Endodermal cell (in vitro differentiated cells): ENCODE results near the gene CES1. TPM values are rescaled to one million over a fixed set of nuclear protein-coding genes. Genes with fewer than 3 reads are reported as not detected.

Experiments
- DNase-seq: peaks from one replicate; pipeline ENCODE4 v3.0.0-alpha.2; 2017
- H3K27ac ChIP-seq: 2 replicates; pipeline ENCODE4 v1.5.1; 2013; ENCODE audit warnings: mild to moderate bottlenecking, low read depth, low read length, moderate library complexity
- H3K27me3 ChIP-seq: 2 replicates; pipeline ENCODE4 v1.6.1; 2013; ENCODE audit warnings: mild to moderate bottlenecking, low read length, moderate library complexity; ENCODE audit not compliant: insufficient read depth, control insufficient read depth, poor library complexity, severe bottlenecking
- H3K36me3 ChIP-seq: 2 replicates; pipeline ENCODE4 v1.7.0; 2013; ENCODE audit warnings: mild to moderate bottlenecking, low read length, moderate library complexity; ENCODE audit not compliant: control insufficient read depth, insufficient read depth
- H3K4me1 ChIP-seq: one replicate; pipeline ENCODE4 v1.7.0; 2013; ENCODE audit warnings: low read length; ENCODE audit not compliant: control insufficient read depth, insufficient read depth
- H3K4me3 ChIP-seq: 2 replicates; pipeline ENCODE4 v1.5.1; 2013; ENCODE audit warnings: mild to moderate bottlenecking, low read length, moderate library complexity
- H3K9ac ChIP-seq: 2 replicates; pipeline ENCODE4 v1.6.1; 2013; ENCODE audit warnings: mild to moderate bottlenecking, low read length, moderate library complexity; ENCODE audit not compliant: poor library complexity, severe bottlenecking; ENCODE audit errors: extremely low read depth
- H3K9me3 ChIP-seq: 2 replicates; pipeline ENCODE4 v1.6.1; 2013; ENCODE audit warnings: mild to moderate bottlenecking, low read length, moderate library complexity; ENCODE audit not compliant: control insufficient read depth
- H3K27ac Mint-ChIP-seq: 2 replicates; pipeline ENCODE4 v1.8.0; 2020; ENCODE audit warnings: mixed read lengths
- H3K27me3 Mint-ChIP-seq: 2 replicates; pipeline ENCODE4 v1.8.0; 2021; ENCODE audit warnings: mild to moderate bottlenecking, mixed read lengths; ENCODE audit not compliant: insufficient read depth
- H3K36me3 Mint-ChIP-seq: 2 replicates; pipeline ENCODE4 v1.8.0; 2020; ENCODE audit warnings: low read depth, mixed read lengths
- H3K4me1 Mint-ChIP-seq: 2 replicates; pipeline ENCODE4 v1.8.0; 2020; ENCODE audit warnings: mixed read lengths
- H3K4me3 Mint-ChIP-seq: 2 replicates; pipeline ENCODE4 v1.8.0; 2020; ENCODE audit warnings: mild to moderate bottlenecking, moderate library complexity, mixed read lengths
- H3K9me3 Mint-ChIP-seq: 2 replicates; pipeline ENCODE4 v1.8.0; 2020; ENCODE audit warnings: mild to moderate bottlenecking, mixed read lengths
- WGBS, 2 experiments: methylation state at CpG; one replicate each; pipeline versions ENCODE4 v1.1.5 to v1.1.7; 2013; ENCODE audit warnings: missing lambda C conversion rate in 2 of 2, mixed read lengths in 1 of 2; ENCODE audit not compliant: insufficient coverage in 1 of 2, insufficient read length in 1 of 2; 5-methylcytosine and 5-hydroxymethylcytosine counted together
- total RNA-seq, 2 donors: library from RNA; stranded (reverse); fragmentation: NEBNext Ultra II Directional in 1 of 2; extraction: Animal tissue kit (Norgen Biotek cat#: 25700) in 1 of 2; gene quantifications; 2 replicates in 1 of 2; 3 replicates in 1 of 2; pipeline ENCODE4 v1.2.1, GENCODE V29; 2021
- TF ChIP-seq, protein P1 (sequence below): fragments of 200-600 bp; sonication (generic); conservative IDR thresholded peaks from 2 replicates; pipeline ENCODE4 v1.5.0; 2021; ENCODE audit warnings: antibody characterized with exemption, mild to moderate bottlenecking

Gene CES1
- total RNA-seq, 2 donors from 2014 or later = 1.3 TPM; not detected in 1

DNA sequence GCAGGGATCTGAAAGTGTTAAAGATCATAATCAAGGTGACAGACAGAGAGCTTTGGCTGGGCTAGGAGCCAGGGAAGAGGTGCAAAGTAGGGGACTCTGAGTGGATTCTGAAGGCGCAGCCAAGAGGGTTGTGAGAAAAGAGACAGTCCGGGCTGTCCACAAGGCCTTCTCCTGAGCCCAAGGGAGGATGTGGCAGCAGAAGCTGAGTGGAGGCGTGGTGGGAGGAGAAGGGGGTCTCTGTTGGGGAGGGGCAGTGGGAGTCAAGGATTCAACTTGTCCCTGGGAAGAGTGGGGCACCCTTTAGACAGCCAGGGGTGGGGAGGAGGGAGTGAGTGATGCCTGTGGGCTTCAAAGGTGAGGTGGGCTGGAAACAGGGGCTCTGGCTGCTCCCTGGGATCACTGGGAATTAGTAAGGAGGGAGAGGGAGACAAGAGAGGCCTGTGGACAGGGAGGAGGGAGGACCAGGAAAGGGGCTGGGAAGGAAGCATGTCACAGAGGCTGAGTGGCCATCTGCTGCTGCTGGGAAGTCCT is 10.6 kb downstream of the CES1 start:
- Mint-ChIP-seq H3K27me3 (peaks cover 77% of the 10 kb centered on the region), H3K36me3 (no peaks in the 10 kb centered on the region), H3K27ac (no peak overlapping the region), H3K4me1 (peaks cover 10% of the 10 kb centered on the region), H3K9me3 (no peaks in the 10 kb centered on the region), H3K4me3 (no peak overlapping the region)
- Histone ChIP-seq H3K4me3 (no peak overlapping the region), H3K36me3 (no peaks in the 10 kb centered on the region), H3K27me3 (peaks cover 84% of the 10 kb centered on the region), H3K4me1 (no peaks in the 10 kb centered on the region), H3K27ac (no peak overlapping the region), H3K9ac (no peak overlapping the region), H3K9me3 (no peaks in the 10 kb centered on the region)
- WGBS, 2 experiments = 85 to 93% methylated on average over 2 to 3 of the region's 3 CpGs
- TF ChIP-seq, protein P1, sequence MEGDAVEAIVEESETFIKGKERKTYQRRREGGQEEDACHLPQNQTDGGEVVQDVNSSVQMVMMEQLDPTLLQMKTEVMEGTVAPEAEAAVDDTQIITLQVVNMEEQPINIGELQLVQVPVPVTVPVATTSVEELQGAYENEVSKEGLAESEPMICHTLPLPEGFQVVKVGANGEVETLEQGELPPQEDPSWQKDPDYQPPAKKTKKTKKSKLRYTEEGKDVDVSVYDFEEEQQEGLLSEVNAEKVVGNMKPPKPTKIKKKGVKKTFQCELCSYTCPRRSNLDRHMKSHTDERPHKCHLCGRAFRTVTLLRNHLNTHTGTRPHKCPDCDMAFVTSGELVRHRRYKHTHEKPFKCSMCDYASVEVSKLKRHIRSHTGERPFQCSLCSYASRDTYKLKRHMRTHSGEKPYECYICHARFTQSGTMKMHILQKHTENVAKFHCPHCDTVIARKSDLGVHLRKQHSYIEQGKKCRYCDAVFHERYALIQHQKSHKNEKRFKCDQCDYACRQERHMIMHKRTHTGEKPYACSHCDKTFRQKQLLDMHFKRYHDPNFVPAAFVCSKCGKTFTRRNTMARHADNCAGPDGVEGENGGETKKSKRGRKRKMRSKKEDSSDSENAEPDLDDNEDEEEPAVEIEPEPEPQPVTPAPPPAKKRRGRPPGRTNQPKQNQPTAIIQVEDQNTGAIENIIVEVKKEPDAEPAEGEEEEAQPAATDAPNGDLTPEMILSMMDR = no peak
- DNase-seq = peak; percentile 21

DNA sequence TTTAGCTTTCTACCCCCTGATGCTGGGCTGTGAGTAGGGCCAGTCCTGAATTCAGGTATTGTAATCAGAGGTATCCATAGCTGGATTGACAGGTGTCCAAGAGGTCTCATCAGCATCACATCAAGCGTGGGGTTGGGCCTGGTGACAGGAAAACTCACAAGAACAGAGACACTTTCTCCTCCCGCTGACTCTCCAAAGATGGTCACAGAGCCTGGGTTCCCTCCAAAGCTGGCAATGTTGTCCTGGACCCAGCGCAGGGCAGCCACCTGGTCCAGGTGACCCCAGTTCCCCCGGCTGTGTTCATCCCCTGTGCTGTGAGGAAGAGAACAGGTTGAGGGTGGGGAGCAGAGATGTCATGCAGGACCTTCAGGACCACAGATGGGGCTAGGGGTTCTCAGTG is 11.7 kb downstream of the CES1 start:
- H3K4me3 ChIP-seq = no peak overlapping the region
- H3K4me3 Mint-ChIP-seq = no peak overlapping the region
- H3K27ac ChIP-seq = no peak overlapping the region
- no peaks in the 10 kb centered on the region for H3K36me3 ChIP-seq
- H3K27me3 Mint-ChIP-seq = peaks cover 82% of the 10 kb centered on the region
- peaks cover 18% of the 10 kb centered on the region for H3K4me1 Mint-ChIP-seq
- peak; percentile 10 for DNase-seq
- H3K27ac Mint-ChIP-seq = no peak overlapping the region
- 96 to 100% methylated on average over 3 to 4 of the region's 4 CpGs for WGBS, 2 experiments
- H3K9me3 Mint-ChIP-seq = no peaks in the 10 kb centered on the region
- TF ChIP-seq, protein P1 = no peak
- no peaks in the 10 kb centered on the region for H3K9me3 ChIP-seq
- H3K36me3 Mint-ChIP-seq = no peaks in the 10 kb centered on the region
- H3K9ac ChIP-seq = no peak overlapping the region
- H3K4me1 ChIP-seq = peaks cover 3% of the 10 kb centered on the region
- peaks cover 88% of the 10 kb centered on the region for H3K27me3 ChIP-seq

DNA sequence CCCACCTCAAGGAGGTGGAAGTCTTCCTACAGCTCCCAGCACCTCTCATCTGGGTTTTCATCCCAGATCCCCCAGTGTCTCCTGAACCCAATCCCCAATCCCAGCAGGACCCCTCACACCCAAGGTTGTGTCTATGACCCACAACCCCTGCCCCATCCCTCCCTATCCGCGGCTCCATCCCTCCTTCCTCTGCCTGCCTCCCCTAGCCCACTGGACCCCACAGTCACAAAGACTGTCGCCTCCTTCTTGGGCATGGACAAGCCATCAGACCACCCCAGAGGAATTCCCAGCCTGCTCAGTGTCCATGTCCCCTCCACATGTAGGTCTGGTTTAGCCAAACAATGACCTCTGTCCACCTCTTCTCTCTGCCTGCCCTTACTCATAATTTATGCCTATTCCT is 12.3 kb downstream of the CES1 start:
- Mint-ChIP-seq H3K36me3 (no peaks in the 10 kb centered on the region), H3K27me3 (peaks cover 80% of the 10 kb centered on the region), H3K4me3 (no peak overlapping the region), H3K9me3 (no peaks in the 10 kb centered on the region), H3K27ac (no peak overlapping the region), H3K4me1 (peaks cover 20% of the 10 kb centered on the region)
- TF ChIP-seq, protein P1 = no peak
- Histone ChIP-seq H3K9me3 (no peaks in the 10 kb centered on the region), H3K9ac (no peak overlapping the region), H3K36me3 (no peaks in the 10 kb centered on the region), H3K27ac (no peak overlapping the region), H3K4me3 (no peak overlapping the region), H3K4me1 (peaks cover 5% of the 10 kb centered on the region), H3K27me3 (peaks cover 89% of the 10 kb centered on the region)
- DNase-seq = peak; percentile 17
- WGBS, 2 experiments = 88 to 92% methylated on average over 3 of the region's 3 CpGs
